ENCODE results near the gene ANGEL1.

The ANGEL1 gene, protein sequence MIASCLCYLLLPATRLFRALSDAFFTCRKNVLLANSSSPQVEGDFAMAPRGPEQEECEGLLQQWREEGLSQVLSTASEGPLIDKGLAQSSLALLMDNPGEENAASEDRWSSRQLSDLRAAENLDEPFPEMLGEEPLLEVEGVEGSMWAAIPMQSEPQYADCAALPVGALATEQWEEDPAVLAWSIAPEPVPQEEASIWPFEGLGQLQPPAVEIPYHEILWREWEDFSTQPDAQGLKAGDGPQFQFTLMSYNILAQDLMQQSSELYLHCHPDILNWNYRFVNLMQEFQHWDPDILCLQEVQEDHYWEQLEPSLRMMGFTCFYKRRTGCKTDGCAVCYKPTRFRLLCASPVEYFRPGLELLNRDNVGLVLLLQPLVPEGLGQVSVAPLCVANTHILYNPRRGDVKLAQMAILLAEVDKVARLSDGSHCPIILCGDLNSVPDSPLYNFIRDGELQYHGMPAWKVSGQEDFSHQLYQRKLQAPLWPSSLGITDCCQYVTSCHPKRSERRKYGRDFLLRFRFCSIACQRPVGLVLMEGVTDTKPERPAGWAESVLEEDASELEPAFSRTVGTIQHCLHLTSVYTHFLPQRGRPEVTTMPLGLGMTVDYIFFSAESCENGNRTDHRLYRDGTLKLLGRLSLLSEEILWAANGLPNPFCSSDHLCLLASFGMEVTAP

GRCh38 chr14:76812422-76813383 lies at the start of gene ANGEL1:
ANGEL1 (minus strand) TSS chr14:76812882; CDS start chr14:76812827, 55 bp downstream.
- DNase-seq: peak; percentile 96

- DNase-seq: no peak
These were observed 49.0 kb upstream of the ANGEL1 start for GRCh38 chr14:76861574-76862255.

DNA sequence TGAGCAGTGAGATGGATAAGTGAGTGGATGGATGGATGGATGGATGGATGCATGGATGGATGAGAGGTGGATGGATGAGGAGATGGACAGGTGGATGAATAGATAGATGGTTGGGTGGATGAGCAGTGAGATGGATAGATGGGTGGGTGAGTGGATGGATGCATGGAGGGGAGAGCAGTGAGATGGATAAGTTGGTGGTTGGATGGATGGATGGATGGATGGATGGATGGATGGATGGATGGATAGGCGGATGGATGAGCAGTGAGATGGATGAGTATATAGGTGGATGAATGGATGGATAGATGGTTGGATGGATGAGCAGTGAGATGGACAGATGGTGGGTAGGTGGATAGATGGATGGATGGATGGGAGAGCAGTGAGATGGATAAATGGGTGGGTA lies 44.1 kb upstream of the ANGEL1 start:
- no peak for DNase-seq

GRCh38 chr14:76855066-76855465 lies 42.4 kb upstream of the ANGEL1 start:
- no peak for DNase-seq

GRCh38 chr14:76848879-76849278 lies 36.2 kb upstream of the ANGEL1 start:
- peak; percentile 18 for DNase-seq

- no peak for DNase-seq
These were observed 33.8 kb upstream of the ANGEL1 start for GRCh38 chr14:76846331-76847047.

GRCh38 chr14:76844223-76844622 lies 31.5 kb upstream of the ANGEL1 start:
- no peak for DNase-seq

DNA sequence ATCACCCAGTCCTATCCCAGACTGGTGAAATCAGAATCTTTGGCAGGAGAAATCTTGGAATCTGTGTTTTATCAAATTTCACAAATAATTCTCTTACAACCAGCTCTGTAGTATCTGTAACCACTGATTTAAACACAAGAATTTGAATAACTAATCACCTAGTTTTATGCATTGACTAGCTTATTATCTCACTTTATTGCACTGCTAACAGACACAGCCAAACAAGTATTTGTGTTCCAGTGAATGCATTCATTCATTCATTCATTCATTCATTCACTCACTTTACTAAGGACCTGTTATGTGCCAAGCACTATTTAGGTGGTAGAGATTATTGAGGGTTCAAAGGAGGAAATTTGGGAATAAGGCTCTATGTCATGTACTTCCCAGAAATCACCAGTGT lies 29.7 kb upstream of the ANGEL1 start:
- no peak for DNase-seq

- no peak for DNase-seq
These were observed 24.8 kb upstream of the ANGEL1 start for GRCh38 chr14:76837524-76837923.

GRCh38 chr14:76836029-76836630 lies 23.4 kb upstream of the ANGEL1 start:
- no peak for DNase-seq

DNA sequence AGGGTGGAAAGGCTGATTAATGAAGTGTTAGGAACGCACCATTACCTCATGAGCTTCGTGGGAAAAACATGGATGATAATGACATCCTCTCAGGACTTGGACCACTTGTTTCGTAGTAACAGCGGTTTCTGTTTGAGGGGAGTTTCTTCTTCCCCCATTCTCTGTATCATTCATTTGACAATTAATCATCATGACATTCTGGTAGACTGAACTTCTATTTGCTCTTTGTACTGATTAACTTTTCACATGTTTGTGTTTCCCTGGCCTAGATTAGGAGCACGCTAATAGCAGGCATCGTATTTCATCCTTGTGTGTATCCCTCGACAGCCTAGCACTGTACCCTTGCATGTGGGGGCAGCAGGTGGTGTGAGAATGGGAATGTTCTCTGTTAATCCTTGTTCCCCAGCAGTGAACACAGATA lies 21.6 kb upstream of the ANGEL1 start:
- DNase-seq: no peak

GRCh38 chr14:76833011-76833410 lies 20.3 kb upstream of the ANGEL1 start:
- no peak for DNase-seq

GRCh38 chr14:76832503-76832988 lies 19.9 kb upstream of the ANGEL1 start:
- DNase-seq: no peak

GRCh38 chr14:76830556-76830955 lies 17.9 kb upstream of the ANGEL1 start:
- no peak for DNase-seq

GRCh38 chr14:76829650-76830421 lies 17.2 kb upstream of the ANGEL1 start:
- DNase-seq: no peak

DNA sequence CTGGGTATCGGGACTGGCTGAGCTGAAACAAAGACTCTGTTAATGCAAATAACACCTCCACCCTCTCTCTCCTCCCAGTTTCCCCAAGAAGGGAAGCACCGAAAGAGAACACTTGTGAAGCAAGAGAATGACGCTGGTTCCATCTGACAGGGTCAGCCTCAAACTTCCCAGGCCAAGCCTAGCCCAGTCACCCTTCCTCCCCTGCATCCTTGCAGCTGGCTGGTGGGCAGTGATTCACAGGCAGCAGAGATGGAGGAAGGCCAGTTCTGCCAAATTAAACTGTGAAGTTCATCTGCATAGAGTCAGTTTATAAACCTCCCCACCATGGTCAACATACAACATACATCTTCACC lies 16.3 kb upstream of the ANGEL1 start:
- no peak for DNase-seq

- DNase-seq: no peak
These were observed 15.8 kb upstream of the ANGEL1 start for GRCh38 chr14:76828339-76829012.

- DNase-seq: no peak
These were observed 15.1 kb upstream of the ANGEL1 start for GRCh38 chr14:76827696-76828296.

GRCh38 chr14:76826122-76826521 lies 13.4 kb upstream of the ANGEL1 start, which contains the start of gene LRRC74A:
LRRC74A (plus strand) TSS chr14:76826408; CDS start chr14:76826698, 290 bp downstream.
- no peak for DNase-seq

Data from NCI-H510A treated with DMSO at 0.1 percent for 48 hours (cell line).